A673 (cell line): ENCODE data around the gene GDF15. TPM values are rescaled to one million over a fixed set of nuclear protein-coding genes. Genes with fewer than 3 reads are reported as not detected.

Experiments
- BruUV-seq: library from RNA; stranded (reverse); fragments of 400-500 nt; replicated peaks from 2 replicates; lab custom pipeline; 2021; lab: Mats Ljungman, UMichigan
- CTCF ChIA-PET: fragments of 300-600 bp; sonication (Branson Sonifier 250); formaldehyde crosslinking; loops from one replicate; lab custom pipeline; 2022; ENCODE audit warnings: antibody characterized with exemption; lab: Charles Lee
- POLR2A ChIA-PET: fragments of 300-600 bp; sonication (Branson Sonifier 250); formaldehyde crosslinking; loops from one replicate; lab custom pipeline; 2022; ENCODE audit warnings: antibody characterized with exemption; ENCODE audit not compliant: low non-redundant PET; lab: Charles Lee
- DNase-seq: peaks from one replicate; pipeline ENCODE4 v3.0.0-alpha.2; 2015; ENCODE audit warnings: low spot score
- H3K27ac ChIP-seq: fragments of 200-600 bp; sonication (generic); 2 replicates; pipeline ENCODE4 v1.5.1; 2016; ENCODE audit warnings: mixed run types, low read depth, mild to moderate bottlenecking, mixed read lengths, antibody characterized with exemption, low read length; ENCODE audit not compliant: poor library complexity, severe bottlenecking
- H3K27me3 ChIP-seq: fragments of 200-600 bp; sonication (generic); replicated peaks from 2 replicates; pipeline ENCODE4 v1.6.1; 2017; ENCODE audit warnings: mixed run types, low read depth, mild to moderate bottlenecking, mixed read lengths, antibody characterized with exemption, low read length; ENCODE audit not compliant: insufficient read depth, poor library complexity
- H3K36me3 ChIP-seq: fragments of 200-600 bp; sonication (generic); 2 replicates; pipeline ENCODE4 v1.6.1; 2016; ENCODE audit warnings: mixed run types, mild to moderate bottlenecking, mixed read lengths, antibody characterized with exemption, low read length; ENCODE audit not compliant: insufficient read depth, poor library complexity, severe bottlenecking
- H3K4me1 ChIP-seq: fragments of 200-600 bp; sonication (generic); 2 replicates; pipeline ENCODE4 v1.6.1; 2017; ENCODE audit warnings: mixed run types, mild to moderate bottlenecking, mixed read lengths, antibody characterized with exemption, low read length; ENCODE audit not compliant: insufficient read depth, poor library complexity, severe bottlenecking
- H3K4me3 ChIP-seq: fragments of 200-600 bp; sonication (generic); 2 replicates; pipeline ENCODE4 v1.5.1; 2016; ENCODE audit warnings: low read depth, mixed run types, mild to moderate bottlenecking, mixed read lengths, low read length; ENCODE audit not compliant: poor library complexity, severe bottlenecking
- H3K9me3 ChIP-seq: fragments of 200-600 bp; sonication (generic); 2 replicates; pipeline ENCODE4 v1.6.1; 2016; ENCODE audit warnings: mixed run types, low read depth, mild to moderate bottlenecking, mixed read lengths, antibody characterized with exemption, low read length; ENCODE audit not compliant: poor library complexity, severe bottlenecking
- EZH2 ChIP-seq: fragments of 200-600 bp; sonication (generic); IDR thresholded peaks from 2 replicates; pipeline ENCODE4 v1.6.1; 2017; ENCODE audit warnings: borderline replicate concordance, low read depth, mild to moderate bottlenecking, mixed read lengths, antibody characterized with exemption, low read length; ENCODE audit not compliant: poor library complexity, severe bottlenecking
- intact Hi-C: fragments of 100-400 bp; cut with micrococcal nuclease; formaldehyde crosslinking; loops from one replicate; pipeline ENCODE4 v1.10.0; 2022; ENCODE audit not compliant: unreplicated experiment
- total RNA-seq: library from RNA; stranded (reverse); gene quantifications from 2 replicates; pipeline ENCODE4 v1.2.3, GENCODE V29; 2021
- TF ChIP-seq, protein P1 (sequence below): fragments of 300-800, 200-600 bp; sonication (generic); conservative IDR thresholded peaks from 2 replicates; pipeline ENCODE4 v1.5.1; 2017; ENCODE audit warnings: low read depth, mild to moderate bottlenecking, antibody characterized with exemption, low read length, moderate library complexity, mixed read lengths

Gene GDF15
- total RNA-seq, 1 experiment from 2014 or later, result 4.0 TPM

DNA sequence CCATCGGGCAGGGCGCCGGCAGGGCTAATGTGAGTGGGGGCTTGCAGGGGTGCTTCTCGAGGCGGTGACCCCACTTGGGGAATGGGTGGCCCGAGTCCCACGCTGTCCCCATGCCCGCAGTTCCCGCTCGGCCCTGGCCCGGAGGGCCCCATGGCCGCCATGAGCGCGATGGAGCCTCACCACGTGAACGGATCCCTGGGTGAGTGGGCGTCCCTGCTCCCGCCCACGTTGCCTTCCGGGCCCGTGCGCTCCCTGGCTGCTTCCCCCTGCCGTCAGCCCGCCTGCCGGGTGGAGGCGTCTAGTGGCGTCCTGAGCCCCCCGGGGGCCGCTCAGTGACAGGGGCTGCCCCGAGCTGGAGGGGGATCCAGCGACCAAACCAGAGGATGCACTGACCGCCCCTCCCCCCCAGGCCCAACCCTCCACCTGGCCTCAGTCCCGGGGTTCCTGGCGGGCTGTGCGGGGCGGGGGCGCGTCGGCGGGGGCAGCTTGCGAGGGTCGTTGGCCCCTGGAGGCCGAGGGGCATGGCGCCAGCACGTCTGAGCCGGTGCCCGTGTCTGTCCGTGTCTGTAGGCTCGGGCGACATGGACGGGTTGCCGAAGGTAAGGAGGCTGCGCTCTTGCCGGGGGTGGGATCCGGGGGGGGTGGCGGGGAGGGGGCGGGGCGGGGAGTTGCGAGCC is 47.2 kb downstream of the GDF15 start:
- no peak for TF ChIP-seq EZH2
- TF ChIP-seq, protein P1, sequence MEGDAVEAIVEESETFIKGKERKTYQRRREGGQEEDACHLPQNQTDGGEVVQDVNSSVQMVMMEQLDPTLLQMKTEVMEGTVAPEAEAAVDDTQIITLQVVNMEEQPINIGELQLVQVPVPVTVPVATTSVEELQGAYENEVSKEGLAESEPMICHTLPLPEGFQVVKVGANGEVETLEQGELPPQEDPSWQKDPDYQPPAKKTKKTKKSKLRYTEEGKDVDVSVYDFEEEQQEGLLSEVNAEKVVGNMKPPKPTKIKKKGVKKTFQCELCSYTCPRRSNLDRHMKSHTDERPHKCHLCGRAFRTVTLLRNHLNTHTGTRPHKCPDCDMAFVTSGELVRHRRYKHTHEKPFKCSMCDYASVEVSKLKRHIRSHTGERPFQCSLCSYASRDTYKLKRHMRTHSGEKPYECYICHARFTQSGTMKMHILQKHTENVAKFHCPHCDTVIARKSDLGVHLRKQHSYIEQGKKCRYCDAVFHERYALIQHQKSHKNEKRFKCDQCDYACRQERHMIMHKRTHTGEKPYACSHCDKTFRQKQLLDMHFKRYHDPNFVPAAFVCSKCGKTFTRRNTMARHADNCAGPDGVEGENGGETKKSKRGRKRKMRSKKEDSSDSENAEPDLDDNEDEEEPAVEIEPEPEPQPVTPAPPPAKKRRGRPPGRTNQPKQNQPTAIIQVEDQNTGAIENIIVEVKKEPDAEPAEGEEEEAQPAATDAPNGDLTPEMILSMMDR, result no peak
- peak overlapping the region; percentile 35 for H3K4me3 ChIP-seq
- ChIA-PET POLR2A (no interaction called here), CTCF (interaction anchor here (0.6 kb wide), 1 partner anchor 18 kb away, joined by 5 read pairs; no protein-coding TSS in a partner anchor)
- H3K4me1 ChIP-seq, result peaks cover 76% of the 10 kb centered on the region
- no peaks in the 10 kb centered on the region for H3K27me3 ChIP-seq
- intact Hi-C loops, result no loop called here
- no TSS peak for BruUV-seq
- no peaks in the 10 kb centered on the region for H3K9me3 ChIP-seq
- peak overlapping the region; percentile 85 for H3K27ac ChIP-seq
- H3K36me3 ChIP-seq, result peaks cover 37% of the 10 kb centered on the region
- DNase-seq, result peak; percentile 87

DNA sequence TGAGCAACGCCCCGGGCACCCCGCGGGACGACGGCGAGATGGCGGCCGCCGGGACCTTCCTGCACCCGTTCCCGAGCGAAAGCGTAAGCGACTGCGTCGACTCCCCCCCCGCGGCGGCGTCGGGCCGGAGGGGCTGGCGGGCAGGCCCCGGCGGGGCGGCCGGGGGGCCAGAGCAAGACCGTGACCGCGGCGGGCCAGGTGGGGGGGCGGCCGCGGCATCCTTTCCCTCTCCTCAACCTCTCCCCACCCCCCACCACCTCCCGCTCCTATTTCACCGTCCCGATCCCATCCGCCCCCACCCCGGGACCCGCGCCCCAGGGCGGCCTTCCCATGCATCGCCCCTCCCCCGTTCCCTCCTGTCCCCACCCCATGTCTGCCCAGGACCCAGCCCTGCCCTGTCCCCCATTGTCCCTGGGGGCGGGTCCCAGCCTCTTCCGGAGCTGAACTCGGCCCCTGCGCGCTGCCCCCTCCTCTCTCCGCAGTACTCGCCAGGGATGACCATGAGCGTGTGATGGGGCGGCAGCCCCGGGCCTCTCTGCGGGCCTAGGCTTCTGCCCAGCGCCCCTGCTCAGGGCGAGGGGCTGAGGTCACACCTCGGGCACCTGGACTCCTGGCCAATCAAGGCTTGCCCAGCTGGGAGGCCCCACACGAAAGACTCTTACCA is 47.9 kb downstream of the GDF15 start:
- ChIA-PET POLR2A (interaction anchor here (0.6 kb wide), 1 partner anchor 20 kb away, joined by 4 read pairs; no protein-coding TSS in a partner anchor), CTCF (interaction anchor here (0.6 kb wide), 1 partner anchor 18 kb away, joined by 5 read pairs; no protein-coding TSS in a partner anchor)
- Histone ChIP-seq H3K9me3 (no peaks in the 10 kb centered on the region), H3K4me3 (peak overlapping the region; percentile 34), H3K27ac (peak overlapping the region; percentile 79), H3K36me3 (peaks cover 35% of the 10 kb centered on the region), H3K4me1 (peaks cover 75% of the 10 kb centered on the region), H3K27me3 (no peaks in the 10 kb centered on the region)
- intact Hi-C loops, result no loop called here
- peak; percentile 52 for DNase-seq
- TF ChIP-seq, protein P1, result no peak
- TF ChIP-seq EZH2, result no peak
- BruUV-seq, result TSS peak; percentile 72

DNA sequence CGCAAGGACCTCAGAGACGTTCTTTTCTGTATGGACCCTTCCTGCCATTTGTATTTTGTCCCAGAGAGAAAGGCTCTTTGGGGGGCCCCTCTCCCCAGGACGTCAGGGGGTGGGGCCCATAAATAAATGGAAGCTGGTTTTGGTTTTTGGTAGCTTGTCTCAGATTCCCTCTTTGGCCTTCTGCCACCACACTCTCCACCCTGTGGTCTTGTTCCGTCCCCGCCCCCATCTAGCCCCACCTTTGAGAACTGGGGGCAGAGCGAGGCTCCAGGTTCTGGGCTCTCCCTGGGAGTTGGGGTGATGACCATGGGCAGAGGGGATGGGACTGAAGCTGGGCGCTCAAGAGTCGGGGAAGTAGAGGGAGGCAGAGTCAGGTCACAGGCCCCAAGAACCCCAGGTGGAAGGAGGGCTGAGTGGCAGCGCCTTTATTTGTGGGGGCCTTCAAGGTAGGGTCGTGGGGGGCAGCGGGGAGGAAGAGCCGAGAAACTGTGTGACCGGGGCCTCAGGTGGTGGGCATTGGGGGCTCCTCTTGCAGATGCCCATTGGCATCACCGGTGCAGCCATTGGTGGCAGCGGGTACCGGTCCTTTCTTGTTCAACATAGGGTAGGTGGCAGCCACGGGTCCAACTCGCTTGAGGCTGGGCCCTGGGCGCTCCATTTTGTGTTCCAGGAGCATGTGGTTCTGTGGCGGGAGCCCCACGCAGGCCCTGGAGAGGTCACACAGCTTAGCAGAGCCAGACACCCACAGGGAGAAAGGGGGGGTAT is 48.6 kb downstream of the GDF15 start:
- no TSS peak for BruUV-seq
- intact Hi-C loops, result no loop called here
- H3K36me3 ChIP-seq, result peaks cover 35% of the 10 kb centered on the region
- TF ChIP-seq EZH2, result no peak
- TF ChIP-seq, protein P1, result no peak
- peak overlapping the region; percentile 79 for H3K27ac ChIP-seq
- ChIA-PET CTCF (interaction anchor here (0.8 kb wide), 1 partner anchor 155 kb away, joined by 3 read pairs; no protein-coding TSS in a partner anchor), POLR2A (interaction anchor here (0.6 kb wide), 2 partner anchors 20 to 78 kb away, joined by 3 to 4 read pairs; no protein-coding TSS in a partner anchor)
- no peaks in the 10 kb centered on the region for H3K27me3 ChIP-seq
- H3K9me3 ChIP-seq, result no peaks in the 10 kb centered on the region
- peak; percentile 78 for DNase-seq
- H3K4me1 ChIP-seq, result peaks cover 75% of the 10 kb centered on the region
- peak overlapping the region; percentile 34 for H3K4me3 ChIP-seq
